Muscle of back (tissue), 11 donors: ENCODE measurements around the gene SMG9. TPM values are rescaled to one million over a fixed set of nuclear protein-coding genes. Genes with fewer than 3 reads are reported as not detected.

Source experiments
- DNase-seq, 3 donors: peaks; one replicate each; pipeline versions ENCODE4 v3.0.0 to v3.0.0-alpha.2; 2013
- polyA plus RNA-seq, 10 donors: library from polyadenylated mRNA; unstranded; fragments of 120-200 nt; gene quantifications; one replicate each; pipeline ENCODE4 v1.2.1, GENCODE V29; 2013; ENCODE audit not compliant: insufficient read length in 10 of 10

Gene SMG9
- polyA plus RNA-seq, 10 donors: 26.4 to 50.0 (median 33.7) TPM

- peak in 1 of 3 donors; percentile 25 for DNase-seq
Measured at GRCh38 chr19:43725468-43725867, 29.3 kb downstream of the SMG9 start.

- no peak for DNase-seq
Measured at GRCh38 chr19:43724896-43725295, 29.9 kb downstream of the SMG9 start.

GRCh38 chr19:43723588-43723987 lies 31.2 kb downstream of the SMG9 start:
- no peak for DNase-seq

GRCh38 chr19:43721469-43722048 lies 33.2 kb downstream of the SMG9 start:
- DNase-seq: no peak

- no peak for DNase-seq
Measured at GRCh38 chr19:43720936-43721335, 33.8 kb downstream of the SMG9 start.

GRCh38 chr19:43719918-43720317 lies 34.8 kb downstream of the SMG9 start:
- no peak for DNase-seq

GRCh38 chr19:43719378-43719868 lies 35.3 kb downstream of the SMG9 start:
- DNase-seq: no peak

GRCh38 chr19:43718627-43719377 lies 36.0 kb downstream of the SMG9 start:
- no peak for DNase-seq

GRCh38 chr19:43715776-43716175 lies 39.0 kb downstream of the SMG9 start, which contains the start of gene IRGC:
Gene IRGC (plus strand): TSS chr19:43716076. CDS start chr19:43718559, 2,483 bp downstream.
- no peak for DNase-seq

- DNase-seq: no peak
Measured at GRCh38 chr19:43713208-43713607, 41.6 kb downstream of the SMG9 start.

GRCh38 chr19:43711751-43712355 lies 42.9 kb downstream of the SMG9 start:
- no peak for DNase-seq

GRCh38 chr19:43708716-43709115 lies 46.0 kb downstream of the SMG9 start:
- DNase-seq: no peak

GRCh38 chr19:43707158-43707712 lies 47.5 kb downstream of the SMG9 start:
- DNase-seq: no peak

GRCh38 chr19:43705729-43706128 lies 49.0 kb downstream of the SMG9 start:
- no peak for DNase-seq

- no peak for DNase-seq
Measured at GRCh38 chr19:43704002-43704705, 50.6 kb downstream of the SMG9 start.

- peak; percentile 61 to 89 (median 77) for DNase-seq
Measured at GRCh38 chr19:43700395-43701000, 54.3 kb downstream of the SMG9 start.

- peak in 2 of 3 donors; percentile 44 to 75 for DNase-seq
Measured at GRCh38 chr19:43699506-43700394, 55.0 kb downstream of the SMG9 start.

GRCh38 chr19:43697295-43697694 lies 57.5 kb downstream of the SMG9 start:
- no peak for DNase-seq

- no peak for DNase-seq
Measured at GRCh38 chr19:43695985-43696704, 58.6 kb downstream of the SMG9 start.

- no peak for DNase-seq
Measured at GRCh38 chr19:43694553-43694952, 60.2 kb downstream of the SMG9 start.
